Nephron (organoid): ENCODE measurements around the gene TFAP2A.

Experiments used
- H3K27ac Mint-ChIP-seq, 3 experiments: 2 replicates each; pipeline ENCODE4 v1.8.0; 2020; ENCODE audit warnings: mixed read lengths in 3 of 3, mild to moderate bottlenecking in 2 of 3, moderate library complexity in 1 of 3
- H3K27me3 Mint-ChIP-seq: 2 replicates; pipeline ENCODE4 v1.8.0; 2021; ENCODE audit warnings: low read depth, mild to moderate bottlenecking, moderate library complexity, mixed read lengths
- H3K36me3 Mint-ChIP-seq: 2 replicates; pipeline ENCODE4 v1.8.0; 2020; ENCODE audit warnings: low read depth, mixed read lengths
- H3K4me1 Mint-ChIP-seq: 2 replicates; pipeline ENCODE4 v1.8.0; 2020; ENCODE audit warnings: mixed read lengths
- H3K4me3 Mint-ChIP-seq, 3 experiments: 2 replicates each; pipeline ENCODE4 v1.8.0; 2020; ENCODE audit warnings: mild to moderate bottlenecking in 3 of 3, mixed read lengths in 3 of 3, moderate library complexity in 2 of 3
- H3K9me3 Mint-ChIP-seq: 2 replicates; pipeline ENCODE4 v1.8.0; 2020; ENCODE audit warnings: mixed read lengths
- CTCF ChIP-seq, 3 experiments: fragments of 200-600 bp; sonication (generic); IDR thresholded peaks; one replicate each; pipeline ENCODE4 v1.5.0; 2021; ENCODE audit warnings: antibody characterized with exemption in 3 of 3; ENCODE audit not compliant: unreplicated experiment in 3 of 3

TFAP2A gene

DNA sequence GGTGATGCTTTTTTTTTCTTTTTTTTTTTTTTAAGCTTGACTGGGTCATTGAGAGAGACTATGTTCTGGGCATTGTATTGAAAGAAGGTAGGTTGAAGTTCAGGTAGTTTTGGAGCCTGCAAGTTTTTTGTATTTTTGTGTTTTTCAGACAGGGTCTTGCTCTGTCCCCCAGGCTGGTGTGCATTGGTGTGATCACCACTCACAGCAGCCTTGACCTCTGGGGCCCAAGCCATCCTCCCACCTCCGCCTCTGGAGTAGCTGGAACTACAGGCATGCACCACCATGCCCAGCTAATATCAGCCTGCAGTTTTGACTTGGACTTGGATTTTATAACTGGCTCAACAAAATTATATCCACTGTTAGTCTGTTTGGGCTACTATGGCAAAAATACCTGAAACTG is 31.7 kb upstream of the TFAP2A start:
- Mint-ChIP-seq H3K4me1 (no peaks in the 10 kb centered on the region), H3K27me3 (no peaks in the 10 kb centered on the region), H3K27ac (no peak overlapping the region), H3K9me3 (no peaks in the 10 kb centered on the region), H3K4me3 (no peak overlapping the region), H3K36me3 (no peaks in the 10 kb centered on the region)
- no peak for TF ChIP-seq CTCF (IDR thresholded peaks at IDR 0.05; ENCODE audit: unreplicated experiment in 3 of 3)

DNA sequence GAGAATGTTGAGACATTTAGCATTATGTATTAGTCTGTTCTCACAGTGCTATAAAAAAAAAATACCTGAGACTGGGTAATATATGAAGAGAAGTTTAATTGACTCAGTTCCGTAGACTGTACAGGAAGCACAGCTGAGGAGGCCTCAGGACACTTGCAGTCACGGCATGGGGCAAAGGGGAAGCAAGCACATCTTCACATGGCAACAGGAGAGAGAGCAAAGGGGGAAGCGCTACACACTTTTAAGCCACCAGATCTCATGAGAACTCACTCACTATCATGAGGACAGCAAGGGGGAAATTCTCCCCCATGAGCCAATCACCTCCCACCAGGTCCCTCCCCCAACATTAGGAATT is 26.8 kb upstream of the TFAP2A start:
- peak overlapping the region; percentile 35 to 80 (median 77) for H3K27ac Mint-ChIP-seq
- peaks cover 5% of the 10 kb centered on the region for H3K27me3 Mint-ChIP-seq
- no peaks in the 10 kb centered on the region for H3K36me3 Mint-ChIP-seq
- H3K4me1 Mint-ChIP-seq: peaks cover 4% of the 10 kb centered on the region
- no peaks in the 10 kb centered on the region for H3K9me3 Mint-ChIP-seq
- no peak for TF ChIP-seq CTCF (IDR thresholded peaks at IDR 0.05; ENCODE audit: unreplicated experiment in 3 of 3)
- no peak overlapping the region for H3K4me3 Mint-ChIP-seq

DNA sequence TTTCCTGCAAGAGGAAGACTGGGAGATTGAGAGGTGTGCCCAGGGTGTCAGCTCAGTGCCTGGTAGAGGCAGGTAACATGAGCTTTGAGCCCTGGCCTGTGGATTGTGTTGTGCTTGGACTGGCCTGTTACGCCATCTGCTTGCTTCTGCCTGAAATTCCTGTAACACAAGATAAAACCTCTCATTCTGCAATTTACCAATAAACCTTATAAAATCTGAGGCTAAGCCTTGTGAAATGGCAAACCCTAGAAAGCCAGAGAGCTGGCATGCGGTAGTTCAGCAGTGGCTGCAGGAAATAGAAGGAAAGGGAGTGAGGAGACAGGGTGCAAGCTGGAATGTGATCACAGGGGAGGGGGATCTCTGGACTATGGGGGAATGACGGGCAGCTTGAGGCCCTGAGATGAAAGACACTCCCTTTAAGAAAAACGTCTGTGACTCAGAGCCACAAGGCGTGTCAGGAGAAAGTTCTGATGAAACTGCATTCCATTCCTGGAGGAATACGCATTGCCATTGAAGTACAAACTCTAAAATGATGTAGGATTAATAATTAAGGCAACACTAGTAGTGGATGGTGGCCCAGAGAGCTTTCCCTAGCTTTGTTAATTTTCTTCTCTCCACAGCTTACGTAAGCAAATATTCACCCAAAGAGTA is 26.3 kb upstream of the TFAP2A start:
- no peak for TF ChIP-seq CTCF (IDR thresholded peaks at IDR 0.05; ENCODE audit: unreplicated experiment in 3 of 3)
- Mint-ChIP-seq H3K36me3 (no peaks in the 10 kb centered on the region), H3K27ac (peak overlapping the region; percentile 35 to 80 (median 77)), H3K27me3 (peaks cover 7% of the 10 kb centered on the region), H3K4me3 (no peak overlapping the region), H3K4me1 (peaks cover 4% of the 10 kb centered on the region), H3K9me3 (no peaks in the 10 kb centered on the region)

- no peak for TF ChIP-seq CTCF (IDR thresholded peaks at IDR 0.05; ENCODE audit: unreplicated experiment in 3 of 3)
- H3K27me3 Mint-ChIP-seq: peaks cover 21% of the 10 kb centered on the region
Observed at GRCh38 chr6:10437891-10438290, 23.0 kb upstream of the TFAP2A start.

GRCh38 chr6:10434235-10434634 is 19.4 kb upstream of the TFAP2A start:
- Mint-ChIP-seq H3K4me3 (no peak overlapping the region), H3K27ac (no peak overlapping the region), H3K9me3 (no peaks in the 10 kb centered on the region), H3K36me3 (no peaks in the 10 kb centered on the region), H3K4me1 (no peaks in the 10 kb centered on the region), H3K27me3 (peaks cover 36% of the 10 kb centered on the region)
- TF ChIP-seq CTCF (IDR thresholded peaks at IDR 0.05; ENCODE audit: unreplicated experiment in 3 of 3): no peak

More at GRCh38 chr6:10437891-10438290, 23.0 kb upstream of the TFAP2A start:
- Mint-ChIP-seq H3K4me1 (peaks cover 4% of the 10 kb centered on the region), H3K4me3 (no peak overlapping the region), H3K27ac (no peak overlapping the region), H3K36me3 (no peaks in the 10 kb centered on the region), H3K9me3 (no peaks in the 10 kb centered on the region)

DNA sequence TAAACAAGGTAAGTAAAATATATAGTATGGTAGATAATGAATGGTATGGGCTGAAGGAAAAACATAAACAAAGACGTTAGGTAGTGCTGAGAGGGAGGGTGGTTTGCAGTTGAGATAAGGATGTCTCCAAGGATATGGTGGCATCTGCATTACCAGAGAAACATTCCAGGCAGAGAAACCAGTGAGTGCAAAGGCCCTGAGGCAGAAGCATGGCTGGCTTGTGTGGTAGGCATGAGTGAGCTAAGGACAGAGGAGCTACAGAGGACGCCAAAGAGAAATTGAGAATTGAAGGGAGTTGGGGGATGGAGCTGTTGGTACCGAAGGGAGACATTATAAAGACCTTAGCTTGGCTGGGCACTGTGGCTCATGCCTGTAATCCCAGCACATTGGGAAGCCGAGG is 18.4 kb upstream of the TFAP2A start:
- Mint-ChIP-seq H3K4me1 (no peaks in the 10 kb centered on the region), H3K4me3 (no peak overlapping the region), H3K27ac (no peak overlapping the region), H3K36me3 (no peaks in the 10 kb centered on the region), H3K9me3 (no peaks in the 10 kb centered on the region), H3K27me3 (peaks cover 43% of the 10 kb centered on the region)
- no peak for TF ChIP-seq CTCF (IDR thresholded peaks at IDR 0.05; ENCODE audit: unreplicated experiment in 3 of 3)
